Measurements from ENCODE around the gene GMPS.

GRCh38 chr3:155989536-155989935 lies 119.1 kb downstream of the GMPS start:
- TF ChIP-seq CREB1 (IDR thresholded peaks at IDR 0.05; ENCODE audit: low read depth), result no peak
- no peak for TF ChIP-seq NFIC (IDR thresholded peaks at IDR 0.05)
- TF ChIP-seq TAF1 (IDR thresholded peaks at IDR 0.05; ENCODE audit: low read depth), result no peak
- TF ChIP-seq TCF12 (IDR thresholded peaks at IDR 0.05; ENCODE audit: low read depth), result no peak
- TF ChIP-seq USF1 (IDR thresholded peaks at IDR 0.05), result no peak
- no peak for TF ChIP-seq ZBTB7A (IDR thresholded peaks at IDR 0.05; ENCODE audit: low read depth)
- no peak for TF ChIP-seq RAD21 (IDR thresholded peaks at IDR 0.05; ENCODE audit: low read depth)
- TF ChIP-seq REST (IDR thresholded peaks at IDR 0.05; ENCODE audit: low read depth), result no peak

Data from Ishikawa (cell line).